Activated T-cell treated with anti-CD3 and anti-CD28 coated beads, Interleukin-2, amount 50 U/mL, for 1 hour (primary cell): Measurements from ENCODE around the gene ACACB.
A peak's percentile ranks its signal among the peaks of the same experiment; 100 is the strongest.
"Not testable (repeated sequence)": the region's sequence is repeated elsewhere in the genome, so short reads cannot be mapped to it uniquely, and the experiment has no call there.

Experiments
- DNase-seq: peaks from one replicate; pipeline ENCODE4 v3.0.0-alpha.2; 2020

The ACACB gene

GRCh38 chr12:109147954-109148353 is 31.6 kb downstream of the ACACB start:
- no peak for DNase-seq

- no peak for DNase-seq
Measured at GRCh38 chr12:109150124-109150640, 33.8 kb downstream of the ACACB start.

DNA sequence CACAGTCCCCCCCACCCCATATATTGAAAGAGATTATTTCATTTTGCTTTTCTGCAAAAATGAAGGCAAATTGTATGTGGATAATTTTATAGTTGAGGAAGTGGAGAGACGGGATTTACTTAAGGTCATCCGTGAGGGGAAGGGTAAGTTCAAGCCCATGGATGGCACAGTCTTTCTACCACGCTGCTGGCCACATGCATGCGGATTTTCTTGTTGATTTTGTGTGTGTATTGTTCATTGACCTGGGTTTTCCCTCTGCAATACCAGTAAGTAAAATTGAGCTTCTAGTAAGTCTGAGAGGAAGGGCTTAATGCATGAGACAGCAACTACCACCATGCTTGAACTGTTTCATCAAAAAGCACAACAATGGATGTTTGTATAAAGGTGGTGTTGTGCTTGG is 35.1 kb downstream of the ACACB start:
- no peak for DNase-seq

DNA sequence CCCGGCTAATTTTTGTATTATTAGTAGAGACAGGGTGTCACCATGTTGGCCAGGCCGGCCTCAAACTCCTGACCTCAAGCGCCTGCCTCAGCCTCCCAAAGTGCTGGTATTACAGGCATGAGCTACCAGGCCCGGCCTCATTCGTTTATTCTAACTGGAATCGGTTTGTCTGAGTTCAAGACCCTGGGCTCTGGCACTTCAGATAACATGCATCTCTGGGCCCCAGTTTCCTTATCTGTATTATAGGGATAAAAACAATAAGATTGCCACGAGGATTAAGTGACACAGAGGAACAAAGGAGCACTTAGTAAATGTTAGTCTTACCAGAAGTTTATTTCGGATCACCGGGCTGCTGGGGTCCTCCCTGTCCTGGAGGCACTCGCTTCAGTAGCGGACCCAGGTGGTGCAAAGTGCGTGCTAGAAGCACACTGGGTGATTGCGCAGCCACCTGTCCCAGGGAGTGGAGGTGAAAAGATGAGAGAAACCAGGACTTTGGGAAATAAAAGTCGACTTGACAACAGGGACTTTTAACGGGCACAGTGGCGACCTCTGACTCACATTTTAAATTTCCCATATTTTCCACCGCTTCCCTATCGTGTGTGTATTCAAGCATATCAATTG is 37.5 kb downstream of the ACACB start:
- peak; percentile 31 for DNase-seq

GRCh38 chr12:109154451-109155438 is 38.4 kb downstream of the ACACB start:
- DNase-seq = peak; percentile 87

- no peak for DNase-seq
Measured at GRCh38 chr12:109156036-109156435, 39.6 kb downstream of the ACACB start.

DNA sequence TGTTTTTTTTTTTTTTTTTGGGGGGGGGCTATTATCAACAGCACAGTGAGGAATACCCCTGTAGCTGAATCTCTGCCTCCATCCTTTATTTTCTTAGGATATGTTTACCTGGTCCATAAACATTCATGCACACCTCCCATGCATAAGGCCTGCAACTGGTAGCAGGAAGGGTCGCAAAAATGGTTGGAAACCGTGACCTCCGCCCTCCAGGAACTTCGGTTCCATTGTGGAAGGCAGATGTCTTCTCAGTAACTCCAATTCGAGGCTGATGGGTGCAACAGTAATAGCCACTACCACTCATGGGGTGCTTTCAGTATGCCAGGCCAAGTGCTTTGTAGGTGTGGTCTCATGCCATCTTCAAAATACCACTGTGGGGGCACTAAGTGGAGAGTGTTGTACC is 40.2 kb downstream of the ACACB start:
- no peak for DNase-seq

DNA sequence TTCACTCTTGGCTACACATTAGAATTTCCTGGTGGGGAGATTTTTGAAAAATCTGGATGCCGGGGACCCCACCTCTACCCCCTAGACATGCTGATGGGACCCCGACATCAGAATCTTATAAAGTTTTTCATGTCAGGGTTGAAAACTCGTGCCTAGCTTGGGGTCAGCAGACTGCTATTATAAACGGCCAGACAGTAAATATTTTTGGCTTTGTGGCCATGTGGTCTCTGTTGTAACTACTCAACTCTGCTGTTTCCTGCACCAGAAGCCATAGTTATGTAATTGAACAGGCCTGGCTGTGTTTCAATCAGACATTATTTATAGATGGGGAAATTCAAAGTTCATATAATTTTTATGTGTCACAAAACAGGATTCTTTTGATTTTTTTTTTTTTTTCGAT is 41.6 kb downstream of the ACACB start:
- DNase-seq = no peak

DNA sequence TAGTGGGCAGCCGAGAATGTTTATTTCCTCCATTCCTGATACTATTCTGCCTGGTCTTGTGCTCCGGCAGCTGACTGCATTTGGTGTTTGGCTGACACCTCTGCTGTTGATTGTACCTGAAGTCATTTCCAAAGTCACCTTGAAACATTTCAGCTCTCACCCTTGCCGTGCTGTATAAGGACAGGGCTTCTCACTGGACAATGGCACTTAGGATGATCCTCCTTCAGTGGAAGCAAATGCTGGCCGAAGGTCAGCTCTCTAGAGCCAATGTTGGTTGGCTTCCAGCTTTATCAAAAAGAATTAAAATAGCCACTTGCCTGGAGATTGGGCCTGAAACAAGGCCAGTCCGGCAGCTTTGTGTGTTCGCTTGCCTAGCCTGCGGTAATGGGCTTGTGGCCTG is 44.0 kb downstream of the ACACB start:
- DNase-seq = no peak

GRCh38 chr12:109160873-109161272 is 44.5 kb downstream of the ACACB start:
- no peak for DNase-seq

DNA sequence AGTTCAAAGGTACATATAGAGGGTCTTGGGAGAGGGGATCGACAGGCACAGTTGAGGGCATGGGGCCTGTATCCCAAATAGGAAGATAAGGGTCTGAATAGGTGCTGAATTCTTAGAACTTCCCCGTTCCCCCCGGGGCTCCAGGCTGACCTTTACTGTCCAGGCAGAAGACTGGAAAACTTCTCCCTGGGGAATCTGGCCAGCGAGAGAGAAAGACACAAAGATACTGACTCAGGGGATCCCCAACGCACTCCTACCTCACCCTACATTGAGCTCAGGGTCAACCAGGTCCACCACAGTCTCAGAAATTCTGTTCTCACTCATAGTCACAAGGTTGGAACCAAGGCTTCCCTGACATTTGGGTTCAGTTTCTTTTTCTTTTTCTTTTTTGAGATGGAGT is 46.2 kb downstream of the ACACB start:
- no peak for DNase-seq

- DNase-seq = no peak
Measured at GRCh38 chr12:109163167-109163566, 46.8 kb downstream of the ACACB start.

DNA sequence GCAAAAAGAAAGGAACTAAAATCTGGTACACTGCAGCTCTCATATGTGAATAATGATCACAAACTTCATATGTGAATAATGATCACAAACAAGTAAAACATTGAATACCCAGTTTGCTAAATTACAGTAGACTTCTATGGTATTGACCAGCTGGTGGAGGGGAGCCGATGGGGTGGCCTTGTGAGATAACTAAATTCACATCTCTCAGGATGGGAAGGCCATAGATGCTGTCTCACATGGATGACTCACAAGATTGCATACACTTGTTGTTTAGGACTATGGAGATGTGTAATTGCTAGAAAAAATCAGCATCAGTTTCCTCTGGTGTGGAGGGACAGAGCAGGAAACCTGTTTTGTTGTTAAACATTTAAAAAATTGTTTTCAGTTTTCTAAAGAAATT is 49.2 kb downstream of the ACACB start:
- DNase-seq = no peak

DNA sequence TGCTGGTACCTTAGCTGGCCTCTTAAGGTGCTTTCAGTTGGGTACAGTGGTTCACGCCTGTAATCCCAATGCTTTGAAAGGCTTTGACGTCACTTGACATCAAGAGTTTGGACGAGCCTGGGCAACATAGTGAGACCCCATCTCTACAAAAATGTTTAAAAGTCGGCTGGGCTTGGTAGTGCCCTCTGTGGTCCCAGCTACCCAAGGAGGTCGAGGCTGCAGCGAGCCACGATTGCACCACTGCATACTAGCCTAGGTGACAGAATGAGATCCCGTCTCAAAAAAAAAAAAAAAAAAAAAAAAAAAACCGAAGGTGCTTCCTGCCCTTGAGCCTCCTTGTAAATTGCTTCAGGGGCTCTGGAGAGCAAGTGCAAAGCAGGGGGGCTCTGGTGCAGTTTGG is 50.0 kb downstream of the ACACB start:
- DNase-seq = no peak

- DNase-seq = no peak
Measured at GRCh38 chr12:109167781-109168180, 51.4 kb downstream of the ACACB start.

- no peak for DNase-seq
Measured at GRCh38 chr12:109169262-109169661, 52.9 kb downstream of the ACACB start.

DNA sequence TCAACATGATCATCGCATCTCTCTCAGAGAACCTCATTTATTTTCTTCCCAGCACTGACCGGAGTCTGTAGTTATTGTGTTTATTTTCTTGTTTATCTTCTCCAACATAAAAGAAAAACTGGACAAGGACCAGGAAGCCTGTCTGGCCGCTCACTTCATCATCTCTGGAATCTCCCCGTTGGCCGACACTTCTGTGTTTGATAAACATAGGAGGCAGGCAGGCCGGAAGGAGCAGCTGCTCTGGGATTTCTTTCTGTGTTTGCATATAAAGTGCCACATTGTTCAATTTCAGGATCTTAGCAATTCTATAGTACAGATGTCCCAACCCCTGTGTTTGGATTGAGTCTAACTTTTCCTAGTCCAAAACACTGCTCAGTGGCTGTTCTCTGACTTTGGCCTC is 53.3 kb downstream of the ACACB start:
- DNase-seq = no peak

GRCh38 chr12:109170324-109170723 is 53.9 kb downstream of the ACACB start:
- DNase-seq = no peak

- DNase-seq = not testable (repeated sequence)
Measured at GRCh38 chr12:109172787-109173186, 56.4 kb downstream of the ACACB start.

DNA sequence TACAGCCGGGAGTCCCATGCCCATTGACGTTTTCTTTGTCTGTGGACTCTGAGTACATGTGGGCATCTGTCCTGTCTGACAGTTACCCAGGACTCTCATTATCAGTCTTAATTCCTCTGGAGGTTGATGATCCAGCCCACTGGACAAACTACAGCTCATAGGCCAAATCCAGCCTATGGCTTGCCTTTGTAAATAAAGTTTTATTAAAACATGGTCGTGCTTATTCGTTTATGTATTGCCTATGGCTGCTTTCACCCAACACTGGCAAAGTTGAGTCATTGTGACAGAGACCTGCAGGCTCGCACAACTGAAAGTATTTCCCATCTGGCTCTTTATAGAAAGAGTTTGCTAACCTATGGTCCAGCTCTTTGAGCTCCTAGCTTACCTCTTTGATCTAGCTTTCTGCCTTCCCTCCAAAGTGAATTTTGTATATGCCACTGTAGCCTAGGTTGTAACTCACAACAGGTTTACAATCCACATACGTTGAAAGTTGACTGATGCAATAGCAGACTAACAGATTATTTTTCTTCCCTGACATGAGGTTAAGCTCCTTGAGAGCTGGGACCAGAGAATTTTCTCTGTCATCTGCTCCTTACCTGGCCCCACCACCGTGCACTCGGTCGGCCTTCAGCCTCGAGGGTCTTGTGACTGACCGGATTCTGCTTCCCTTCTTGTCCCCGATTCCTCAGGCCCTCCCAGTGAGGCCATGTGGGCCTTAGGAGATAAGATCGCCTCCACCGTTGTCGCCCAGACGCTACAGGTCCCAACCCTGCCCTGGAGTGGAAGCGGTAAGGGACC is 57.3 kb downstream of the ACACB start:
- DNase-seq = no peak

DNA sequence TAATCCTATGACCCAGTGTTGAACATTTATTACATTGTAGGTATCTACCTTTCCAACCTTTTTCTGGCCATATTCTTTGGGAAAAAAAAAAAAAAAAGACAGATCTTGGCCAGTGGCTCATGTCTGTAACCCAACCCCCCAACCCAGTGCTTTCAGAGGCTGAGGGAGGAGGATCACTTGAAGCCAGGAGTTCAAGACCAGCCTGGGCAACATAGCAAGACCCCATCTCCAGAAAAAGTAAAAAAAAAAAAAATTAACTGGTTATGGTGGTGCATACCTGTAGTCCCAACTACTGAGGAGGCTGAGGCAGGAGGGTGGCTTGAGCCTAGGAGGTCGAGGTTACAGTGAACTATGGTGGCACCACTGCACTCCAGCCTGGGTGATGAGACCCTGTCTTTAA is 58.1 kb downstream of the ACACB start:
- DNase-seq = no peak

GRCh38 chr12:109178532-109178931 is 62.1 kb downstream of the ACACB start:
- DNase-seq = no peak

DNA sequence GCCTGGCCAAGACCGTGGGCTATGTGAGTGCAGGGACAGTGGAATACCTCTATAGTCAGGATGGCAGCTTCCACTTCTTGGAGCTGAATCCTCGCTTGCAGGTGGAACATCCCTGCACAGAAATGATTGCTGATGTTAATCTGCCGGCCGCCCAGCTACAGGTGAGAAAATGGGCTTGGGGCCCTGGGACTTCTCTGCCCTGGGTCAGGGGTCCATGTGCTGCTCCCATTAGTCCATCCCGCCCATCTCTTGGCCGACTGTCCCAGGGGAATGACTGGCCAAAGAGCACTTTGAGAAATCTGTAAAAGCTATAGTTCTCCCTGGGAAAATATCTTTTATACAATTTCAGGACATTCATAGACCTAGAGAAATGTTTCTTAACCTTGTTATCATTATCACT is 63.5 kb downstream of the ACACB start:
- no peak for DNase-seq
